Measurements from ENCODE around the gene FCN3.
"Not testable (repeated sequence)": the region's sequence is repeated elsewhere in the genome, so short reads cannot be mapped to it uniquely, and the experiment has no call there.

Gene FCN3

GRCh38 chr1:27374362-27375086 lies at the start of gene FCN3:
Gene FCN3, minus strand, starts transcription at chr1:27374824. Its CDS starts 6 bp downstream, at chr1:27374818.
- DNase-seq: no peak
- in situ Hi-C loops (cut with HindIII; ENCODE audit: low pct_ligation_motif_present, low pct_unique_long_range_greater_than_20kb, low sequenced_read_pairs): no loop called here

- DNase-seq: no peak
- in situ Hi-C loops (cut with HindIII; ENCODE audit: low pct_ligation_motif_present, low pct_unique_long_range_greater_than_20kb, low sequenced_read_pairs): no loop called here
Observed at GRCh38 chr1:27423709-27424108, 49.1 kb upstream of the FCN3 start.

GRCh38 chr1:27418326-27419185 lies 43.9 kb upstream of the FCN3 start:
- in situ Hi-C loops (cut with HindIII; ENCODE audit: low pct_ligation_motif_present, low pct_unique_long_range_greater_than_20kb, low sequenced_read_pairs): no loop called here
- peak; percentile 72 for DNase-seq

GRCh38 chr1:27417713-27418112 lies 43.1 kb upstream of the FCN3 start:
- no peak for DNase-seq
- in situ Hi-C loops (cut with HindIII; ENCODE audit: low pct_ligation_motif_present, low pct_unique_long_range_greater_than_20kb, low sequenced_read_pairs): no loop called here

GRCh38 chr1:27416387-27417111 lies 41.9 kb upstream of the FCN3 start:
- peak; percentile 45 for DNase-seq
- in situ Hi-C loops (cut with HindIII; ENCODE audit: low pct_ligation_motif_present, low pct_unique_long_range_greater_than_20kb, low sequenced_read_pairs): no loop called here

- in situ Hi-C loops (cut with HindIII; ENCODE audit: low pct_ligation_motif_present, low pct_unique_long_range_greater_than_20kb, low sequenced_read_pairs): no loop called here
- no peak for DNase-seq
Observed at GRCh38 chr1:27414091-27414490, 39.5 kb upstream of the FCN3 start.

- DNase-seq: no peak
- in situ Hi-C loops (cut with HindIII; ENCODE audit: low pct_ligation_motif_present, low pct_unique_long_range_greater_than_20kb, low sequenced_read_pairs): no loop called here
Observed at GRCh38 chr1:27413004-27413403, 38.4 kb upstream of the FCN3 start.

GRCh38 chr1:27412502-27412901 lies 37.9 kb upstream of the FCN3 start:
- in situ Hi-C loops (cut with HindIII; ENCODE audit: low pct_ligation_motif_present, low pct_unique_long_range_greater_than_20kb, low sequenced_read_pairs): no loop called here
- no peak for DNase-seq

- no peak for DNase-seq
- in situ Hi-C loops (cut with HindIII; ENCODE audit: low pct_ligation_motif_present, low pct_unique_long_range_greater_than_20kb, low sequenced_read_pairs): no loop called here
Observed at GRCh38 chr1:27410709-27411108, 36.1 kb upstream of the FCN3 start.

GRCh38 chr1:27409669-27410068 lies 35.0 kb upstream of the FCN3 start:
- in situ Hi-C loops (cut with HindIII; ENCODE audit: low pct_ligation_motif_present, low pct_unique_long_range_greater_than_20kb, low sequenced_read_pairs): no loop called here
- DNase-seq: no peak

GRCh38 chr1:27408151-27408550 lies 33.5 kb upstream of the FCN3 start:
- no peak for DNase-seq
- in situ Hi-C loops (cut with HindIII; ENCODE audit: low pct_ligation_motif_present, low pct_unique_long_range_greater_than_20kb, low sequenced_read_pairs): no loop called here

- DNase-seq; in situ Hi-C loops (cut with HindIII; ENCODE audit: low pct_ligation_motif_present, low pct_unique_long_range_greater_than_20kb, low sequenced_read_pairs): not testable (repeated sequence)
Observed at GRCh38 chr1:27406791-27407190, 32.2 kb upstream of the FCN3 start.

GRCh38 chr1:27406362-27406680 lies 31.7 kb upstream of the FCN3 start:
- DNase-seq: no peak
- in situ Hi-C loops (cut with HindIII; ENCODE audit: low pct_ligation_motif_present, low pct_unique_long_range_greater_than_20kb, low sequenced_read_pairs): no loop called here

- in situ Hi-C loops (cut with HindIII; ENCODE audit: low pct_ligation_motif_present, low pct_unique_long_range_greater_than_20kb, low sequenced_read_pairs): not testable (repeated sequence)
Observed at GRCh38 chr1:27405598-27406361, 31.2 kb upstream of the FCN3 start.

GRCh38 chr1:27405074-27405473 lies 30.4 kb upstream of the FCN3 start:
- in situ Hi-C loops (cut with HindIII; ENCODE audit: low pct_ligation_motif_present, low pct_unique_long_range_greater_than_20kb, low sequenced_read_pairs): no loop called here
- no peak for DNase-seq

More at GRCh38 chr1:27405598-27406361, 31.2 kb upstream of the FCN3 start:
- DNase-seq: not testable (repeated sequence)

GRCh38 chr1:27403931-27404330 lies 29.3 kb upstream of the FCN3 start:
- in situ Hi-C loops (cut with HindIII; ENCODE audit: low pct_ligation_motif_present, low pct_unique_long_range_greater_than_20kb, low sequenced_read_pairs): no loop called here
- DNase-seq: no peak

- peak; percentile 12 for DNase-seq
- in situ Hi-C loops (cut with HindIII; ENCODE audit: low pct_ligation_motif_present, low pct_unique_long_range_greater_than_20kb, low sequenced_read_pairs): no loop called here
Observed at GRCh38 chr1:27403065-27403726, 28.6 kb upstream of the FCN3 start.

GRCh38 chr1:27402349-27402754 lies 27.7 kb upstream of the FCN3 start:
- in situ Hi-C loops (cut with HindIII; ENCODE audit: low pct_ligation_motif_present, low pct_unique_long_range_greater_than_20kb, low sequenced_read_pairs): no loop called here
- DNase-seq: peak; percentile 49

Measured in ACHN (cell line).